GM12878 (cell line): ENCODE data around the gene CELA3B. TPM values are rescaled to one million over a fixed set of nuclear protein-coding genes. Genes with fewer than 3 reads are reported as not detected.

ENCODE experiments used
- ATAC-seq: fragments of 200-7000 bp; cut with Tn5 transposase; 3 replicates; pipeline ENCODE4 v1.9.1; 2020; ENCODE audit warnings: mild to moderate bottlenecking, moderate library complexity
- BruUV-seq: library from RNA; stranded (reverse); fragments of 400-500 nt; replicated peaks from 2 replicates; lab custom pipeline; 2021; lab: Mats Ljungman, UMichigan
- CTCF ChIA-PET: fragments of 300-600 bp; sonication (Branson Sonifier 250); formaldehyde crosslinking; extraction: SDS; loops from one replicate; lab custom pipeline; 2021; ENCODE audit warnings: inconsistent platforms; lab: Yijun Ruan, JAX
- POLR2A ChIA-PET: fragments of 350-600 bp; formaldehyde crosslinking; extraction: SDS; loops from one replicate; lab custom pipeline; 2021; ENCODE audit warnings: inconsistent platforms; lab: Charles Lee
- RAD21 ChIA-PET: fragments of 300-600 bp; sonication (Branson Sonifier 250); formaldehyde crosslinking; loops from one replicate; lab custom pipeline; 2023; ENCODE audit warnings: antibody characterized with exemption; ENCODE audit not compliant: unreplicated experiment; lab: Charles Lee
- SMC1A ChIA-PET: fragments of 300-600 bp; sonication (Branson Sonifier 250); formaldehyde crosslinking; loops from one replicate; lab custom pipeline; 2023; ENCODE audit not compliant: unreplicated experiment, uncharacterized antibody; lab: Charles Lee
- DNase-seq: peaks from one replicate; pipeline ENCODE4 v3.0.0-alpha.2; 2011; ENCODE audit warnings: low read depth, low spot score
- FAIRE-seq: peaks from 3 replicates; lab custom pipeline; 2011; peaks lifted over from hg19 to GRCh38; lab: Jason Lieb, UNC
- H2AFZ ChIP-seq: 2 replicates; pipeline ENCODE4 v1.6.0; 2011; ENCODE audit warnings: low read depth, low read length, control low read depth; ENCODE audit not compliant: control insufficient read depth
- H3K27ac ChIP-seq: 2 replicates; pipeline ENCODE4 v1.5.1; 2011; ENCODE audit warnings: control low read depth; ENCODE audit not compliant: control insufficient read depth, insufficient read depth
- H3K27me3 ChIP-seq, 2 experiments: replicated peaks in 1 of 2; 2 replicates each; pipeline versions ENCODE4 v1.6.0 to v1.6.1; 2011; ENCODE audit warnings: low read length in 1 of 2; ENCODE audit not compliant: control insufficient read depth in 2 of 2, insufficient read depth in 2 of 2
- H3K36me3 ChIP-seq, 2 experiments: 2 replicates each; pipeline ENCODE4 v1.5.1; 2011; ENCODE audit warnings: low read length in 1 of 2; ENCODE audit not compliant: control insufficient read depth in 2 of 2, insufficient read depth in 2 of 2
- H3K4me1 ChIP-seq: 2 replicates; pipeline ENCODE4 v1.6.1; 2011; ENCODE audit warnings: mild to moderate bottlenecking, low read length, moderate library complexity, mixed read lengths; ENCODE audit not compliant: control insufficient read depth, insufficient read depth
- H3K4me2 ChIP-seq: 2 replicates; pipeline ENCODE4 v1.6.0; 2011; ENCODE audit warnings: control low read depth; ENCODE audit not compliant: control insufficient read depth, insufficient read depth
- H3K4me3 ChIP-seq: fragments of 200-600 bp; sonication (generic); 2 replicates; pipeline ENCODE4 v1.5.1; 2016
- H3K79me2 ChIP-seq: 2 replicates; pipeline ENCODE4 v1.6.0; 2011; ENCODE audit warnings: low read length; ENCODE audit not compliant: control insufficient read depth, insufficient read depth
- H3K9ac ChIP-seq: 2 replicates; pipeline ENCODE4 v1.8.0; 2011; ENCODE audit warnings: low read length, control low read depth, mixed read lengths; ENCODE audit not compliant: control insufficient read depth, insufficient read depth
- H3K9me3 ChIP-seq: replicated peaks from 3 replicates; pipeline ENCODE4 v1.5.1; 2011; ENCODE audit warnings: mild to moderate bottlenecking, low read length; ENCODE audit not compliant: control insufficient read depth, insufficient read depth
- H4K20me1 ChIP-seq: 2 replicates; pipeline ENCODE4 v1.6.0; 2011; ENCODE audit not compliant: control insufficient read depth, insufficient read depth
- CBX3 ChIP-seq: fragments of 200-600 bp; sonication (generic); IDR thresholded peaks from 2 replicates; pipeline ENCODE4 v1.6.1; 2016; ENCODE audit warnings: low read depth, borderline replicate concordance
- GABPA ChIP-seq: IDR thresholded peaks from 2 replicates; pipeline ENCODE4 v1.6.1; 2014; ENCODE audit warnings: antibody characterized with exemption, low read depth, mild to moderate bottlenecking, inconsistent platforms
- IKZF1 ChIP-seq: fragments of 450-650 bp; conservative IDR thresholded peaks from 2 replicates; pipeline ENCODE4 v1.6.1; 2017; ENCODE audit warnings: antibody characterized with exemption, mild to moderate bottlenecking
- IKZF2 ChIP-seq, 2 experiments: fragments of 450-650 bp; IDR thresholded peaks; 2 replicates each; pipeline ENCODE4 v1.6.1; 2017; ENCODE audit warnings: mild to moderate bottlenecking in 2 of 2, moderate library complexity in 2 of 2
- MEF2B ChIP-seq: fragments of 450-650 bp; IDR thresholded peaks from 2 replicates; pipeline ENCODE4 v1.6.1; 2018; ENCODE audit warnings: mild to moderate bottlenecking, moderate library complexity; ENCODE audit not compliant: partially characterized antibody, poor library complexity, severe bottlenecking
- SMAD1 ChIP-seq: fragments of 450-650 bp; IDR thresholded peaks from 2 replicates; pipeline ENCODE4 v1.6.1; 2018; ENCODE audit warnings: mild to moderate bottlenecking, low read depth; ENCODE audit not compliant: partially characterized antibody
- SP1 ChIP-seq: IDR thresholded peaks from one replicate; pipeline ENCODE4 v1.6.1; 2011; ENCODE audit warnings: low read depth, low read length
- WGBS: methylation state at CpG from one replicate; pipeline ENCODE4 v1.1.6; 2016; ENCODE audit warnings: low lambda C conversion rate; ENCODE audit not compliant: insufficient replicate concordance, insufficient coverage; ENCODE audit errors: missing lambda C conversion rate; 5-methylcytosine and 5-hydroxymethylcytosine counted together
- in situ Hi-C: fragments of 300-500 bp; cut with MboI; formaldehyde crosslinking; loops from 9 replicates; pipeline ENCODE4 v1.14.3; 2018; ENCODE audit warnings: mixed read lengths
- intact Hi-C: fragments of 100-400 bp; cut with micrococcal nuclease; formaldehyde crosslinking; loops from one replicate; pipeline ENCODE4 v1.14.2; 2022; ENCODE audit not compliant: unreplicated experiment
- polyA plus RNA-seq, 11 experiments: library from polyadenylated mRNA; depleted of rRNA in 4 of 11; unstranded in 6 of 11; stranded (reverse) in 5 of 11; fragments of >200 nt; fragmentation: Nextera tagmentation in 4 of 11; fragmentation: Illumina TruSeq in 1 of 11; extraction: Ambion mirVana in 4 of 11; extraction: Trizol in 1 of 11; gene quantifications; 1 replicate in 1 of 11; 2 replicates in 10 of 11; pipeline versions ENCODE4 v1.2.1 to v1.2.3, GENCODE V29; 2011 to 2016; ENCODE audit warnings: inconsistent platforms in 2 of 11, missing spikeins in 2 of 11, low read depth in 1 of 11
- total RNA-seq, 4 experiments: library from RNA; depleted of rRNA in 3 of 4; stranded (reverse); fragments of >200 nt in 3 of 4; fragmentation: Illumina TruSeq in 1 of 4; extraction: Trizol in 1 of 4; gene quantifications; 2 replicates each; pipeline versions ENCODE4 v1.2.1 to v1.2.3, GENCODE V29; 2013 to 2021
- TF ChIP-seq, protein P1 (sequence below): fragments of 450-650 bp; IDR thresholded peaks from 2 replicates; pipeline ENCODE4 v1.6.1; 2017; ENCODE audit warnings: low read depth, mild to moderate bottlenecking, moderate library complexity
- TF ChIP-seq, protein P2 (sequence below): fragments of 450-650 bp; IDR thresholded peaks from 2 replicates; pipeline ENCODE4 v1.6.1; 2017; ENCODE audit warnings: mild to moderate bottlenecking, low read depth, inconsistent platforms; ENCODE audit not compliant: poor library complexity, severe bottlenecking

Gene CELA3B
- total and polyA plus RNA-seq, 10 of the 15 experiments (the other 5 are each of a cell fraction or from before 2014, with no cell fraction given), result 4.1 TPM; not detected in 9

DNA sequence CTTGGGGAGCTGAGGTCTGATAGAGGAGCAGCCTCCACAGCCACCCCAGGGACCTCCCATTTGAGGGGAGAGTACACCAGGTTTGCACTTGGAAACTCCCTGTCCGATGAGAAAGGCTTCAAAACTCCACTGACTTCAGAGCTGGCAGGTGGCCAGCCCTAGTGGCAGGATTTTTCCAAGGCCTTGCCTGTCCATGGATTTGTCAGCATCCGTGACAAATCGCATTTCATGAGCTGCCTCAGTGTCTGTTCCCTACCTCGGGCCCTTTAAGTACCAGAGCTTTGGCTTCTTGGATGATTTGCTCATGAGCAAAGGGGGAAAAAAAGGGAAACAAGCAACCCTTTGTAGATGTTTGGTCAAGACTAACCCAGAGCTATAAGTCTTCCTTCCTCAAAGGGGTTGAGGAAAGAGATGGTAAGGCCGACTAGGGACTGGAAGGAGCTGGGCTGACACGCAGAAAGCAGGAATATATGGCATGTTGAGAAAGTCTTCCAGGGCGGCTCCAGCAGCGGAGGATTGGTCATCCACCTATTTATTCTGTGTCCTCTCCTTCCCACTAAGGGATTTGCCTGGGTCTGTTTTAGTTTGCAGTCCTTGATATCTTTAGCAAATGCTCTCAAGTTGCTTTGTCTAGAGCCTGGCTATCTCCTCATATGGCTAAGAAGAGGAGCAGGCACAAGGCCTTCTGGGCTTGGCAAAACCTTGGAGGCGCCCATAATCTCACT, 37.0 kb upstream of the CELA3B start:
- TF ChIP-seq SMAD1 (peak; percentile 48), IKZF2 (IDR thresholded peaks at IDR 0.05) (peak; percentile 13 to 26; a peak in 1 of 4 replicates), IKZF1 (peak; percentile 57), MEF2B (peak; percentile 46), SP1 (peak; percentile 21), GABPA (no peak), CBX3 (no peak)
- TF ChIP-seq, protein P1, sequence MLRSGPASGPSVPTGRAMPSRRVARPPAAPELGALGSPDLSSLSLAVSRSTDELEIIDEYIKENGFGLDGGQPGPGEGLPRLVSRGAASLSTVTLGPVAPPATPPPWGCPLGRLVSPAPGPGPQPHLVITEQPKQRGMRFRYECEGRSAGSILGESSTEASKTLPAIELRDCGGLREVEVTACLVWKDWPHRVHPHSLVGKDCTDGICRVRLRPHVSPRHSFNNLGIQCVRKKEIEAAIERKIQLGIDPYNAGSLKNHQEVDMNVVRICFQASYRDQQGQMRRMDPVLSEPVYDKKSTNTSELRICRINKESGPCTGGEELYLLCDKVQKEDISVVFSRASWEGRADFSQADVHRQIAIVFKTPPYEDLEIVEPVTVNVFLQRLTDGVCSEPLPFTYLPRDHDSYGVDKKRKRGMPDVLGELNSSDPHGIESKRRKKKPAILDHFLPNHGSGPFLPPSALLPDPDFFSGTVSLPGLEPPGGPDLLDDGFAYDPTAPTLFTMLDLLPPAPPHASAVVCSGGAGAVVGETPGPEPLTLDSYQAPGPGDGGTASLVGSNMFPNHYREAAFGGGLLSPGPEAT, result peak; percentile 45; the same call in 1 of the 2 replicates
- TF ChIP-seq, protein P2, sequence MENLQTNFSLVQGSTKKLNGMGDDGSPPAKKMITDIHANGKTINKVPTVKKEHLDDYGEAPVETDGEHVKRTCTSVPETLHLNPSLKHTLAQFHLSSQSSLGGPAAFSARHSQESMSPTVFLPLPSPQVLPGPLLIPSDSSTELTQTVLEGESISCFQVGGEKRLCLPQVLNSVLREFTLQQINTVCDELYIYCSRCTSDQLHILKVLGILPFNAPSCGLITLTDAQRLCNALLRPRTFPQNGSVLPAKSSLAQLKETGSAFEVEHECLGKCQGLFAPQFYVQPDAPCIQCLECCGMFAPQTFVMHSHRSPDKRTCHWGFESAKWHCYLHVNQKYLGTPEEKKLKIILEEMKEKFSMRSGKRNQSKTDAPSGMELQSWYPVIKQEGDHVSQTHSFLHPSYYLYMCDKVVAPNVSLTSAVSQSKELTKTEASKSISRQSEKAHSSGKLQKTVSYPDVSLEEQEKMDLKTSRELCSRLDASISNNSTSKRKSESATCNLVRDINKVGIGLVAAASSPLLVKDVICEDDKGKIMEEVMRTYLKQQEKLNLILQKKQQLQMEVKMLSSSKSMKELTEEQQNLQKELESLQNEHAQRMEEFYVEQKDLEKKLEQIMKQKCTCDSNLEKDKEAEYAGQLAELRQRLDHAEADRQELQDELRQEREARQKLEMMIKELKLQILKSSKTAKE, result no peak
- H3K9ac ChIP-seq, result no peak overlapping the region
- DNase-seq (no peak), ATAC-seq (0 out of 3 replicates have a peak, but pooled peaks have one; percentile 14), FAIRE-seq (no peak)
- intact Hi-C loops, result no loop called here
- WGBS, result 44% methylated on average over 9 of the region's 9 CpGs
- no peaks in the 10 kb centered on the region for H3K36me3 ChIP-seq
- H3K4me3 ChIP-seq, result no peak overlapping the region
- ChIA-PET CTCF (interaction anchor here (0.6 to 1.0 kb wide), 2 partner anchors 74 to 189 kb away, joined by 3 to 4 read pairs; no protein-coding TSS in a partner anchor), SMC1A (interaction anchor here (1.2 to 1.9 kb wide), 4 partner anchors 19 to 74 kb away, joined by 3 to 5 read pairs (median 5); no protein-coding TSS in a partner anchor), RAD21 (interaction anchor here (0.9 kb wide), 1 partner anchor 10 kb away, joined by 3 read pairs; no protein-coding TSS in a partner anchor), POLR2A (interaction anchor here (1.4 kb wide), 1 partner anchor 30 kb away, joined by 5 read pairs; no protein-coding TSS in a partner anchor)
- H2AFZ ChIP-seq, result no peak overlapping the region
- H3K27ac ChIP-seq, result no peak overlapping the region
- H3K4me2 ChIP-seq, result no peak overlapping the region
- no peaks in the 10 kb centered on the region for H3K9me3 ChIP-seq
- no TSS peak for BruUV-seq
- H3K79me2 ChIP-seq, result no peaks in the 10 kb centered on the region
- peaks cover 2% of the 10 kb centered on the region; the same call in 1 of the 2 replicates for H4K20me1 ChIP-seq
- no peaks in the 10 kb centered on the region; the same call in 1 of the 2 replicates for H3K4me1 ChIP-seq
- in situ Hi-C loops, result no loop called here
- peaks cover 3 to 6% of the 10 kb centered on the region in 2 experiments; a peak in 3 of 4 replicates for H3K27me3 ChIP-seq
